ENCODE data around the gene RUVBL2.
"Not testable (repeated sequence)": the region's sequence is repeated elsewhere in the genome, so short reads cannot be mapped to it uniquely, and the experiment has no call there.

The RUVBL2 gene

DNA sequence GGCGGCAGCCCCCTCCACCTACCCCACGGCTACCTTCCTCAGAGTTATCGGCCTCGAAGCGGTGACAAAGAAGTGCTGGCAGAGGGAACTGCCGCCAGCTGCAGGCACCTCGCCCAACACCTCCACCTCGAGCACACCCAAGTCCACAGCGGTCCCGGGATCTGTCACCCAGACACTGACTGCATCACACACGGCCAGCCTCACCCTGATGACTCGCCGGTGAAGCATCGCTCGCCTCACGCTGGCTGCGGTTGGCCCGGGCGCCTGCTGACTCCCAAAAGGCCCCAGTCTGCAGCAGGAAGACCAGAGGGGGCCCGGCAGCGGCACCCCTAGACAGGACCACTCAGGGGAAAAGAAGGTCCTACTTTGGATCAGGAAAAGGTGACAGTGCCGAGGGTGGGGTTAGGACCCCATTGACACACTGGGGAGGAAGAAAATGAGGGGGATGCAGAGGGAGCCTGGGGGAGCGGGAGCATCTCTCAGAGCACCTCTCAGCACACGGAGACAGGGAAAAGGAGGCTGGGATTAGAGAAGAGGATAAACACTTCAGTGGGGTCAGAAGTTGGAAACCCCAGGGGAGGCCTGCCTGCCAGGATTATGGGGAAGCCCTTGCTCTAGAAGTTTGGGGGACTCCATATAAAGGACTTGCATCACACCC, 56.8 kb downstream of the RUVBL2 start:
- not testable (repeated sequence) for DNase-seq

- peak; percentile 35 for DNase-seq
Measured at GRCh38 chr19:49056101-49056901, 62.6 kb downstream of the RUVBL2 start.

DNA sequence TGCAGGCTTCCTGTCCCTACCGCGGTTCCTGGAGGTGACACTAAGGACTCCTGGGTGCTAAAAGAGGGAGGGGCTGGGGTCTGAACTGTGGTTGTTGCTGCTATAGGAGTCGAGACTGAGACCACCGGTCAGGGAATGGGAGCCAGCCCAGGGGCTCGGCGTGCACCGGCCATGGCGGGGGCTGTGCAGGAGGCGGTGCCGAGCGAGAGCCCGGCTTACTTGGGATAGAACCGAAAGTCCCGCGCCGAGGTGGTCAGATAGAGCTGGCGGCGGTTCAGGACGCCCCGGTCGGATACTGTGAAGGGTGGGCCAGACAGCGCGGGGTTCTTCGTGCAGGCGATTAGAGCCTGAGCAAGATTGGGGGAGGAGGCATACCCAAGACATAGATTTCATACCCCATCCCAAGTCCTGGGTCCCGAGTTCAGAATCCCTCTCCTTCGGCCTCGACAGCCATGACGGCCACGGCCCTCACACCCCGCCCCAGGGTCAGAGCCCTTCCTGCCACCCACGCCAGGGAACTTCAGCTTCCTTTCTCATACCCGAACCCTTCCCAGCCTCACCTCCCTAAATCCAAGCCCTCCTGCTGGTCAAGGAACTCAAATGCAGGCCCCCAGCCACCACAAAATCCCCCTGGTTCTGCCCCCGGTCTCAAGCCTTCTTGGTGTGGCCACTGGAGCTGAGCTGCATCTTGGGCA, 63.4 kb downstream of the RUVBL2 start:
- not testable (repeated sequence) for DNase-seq

DNA sequence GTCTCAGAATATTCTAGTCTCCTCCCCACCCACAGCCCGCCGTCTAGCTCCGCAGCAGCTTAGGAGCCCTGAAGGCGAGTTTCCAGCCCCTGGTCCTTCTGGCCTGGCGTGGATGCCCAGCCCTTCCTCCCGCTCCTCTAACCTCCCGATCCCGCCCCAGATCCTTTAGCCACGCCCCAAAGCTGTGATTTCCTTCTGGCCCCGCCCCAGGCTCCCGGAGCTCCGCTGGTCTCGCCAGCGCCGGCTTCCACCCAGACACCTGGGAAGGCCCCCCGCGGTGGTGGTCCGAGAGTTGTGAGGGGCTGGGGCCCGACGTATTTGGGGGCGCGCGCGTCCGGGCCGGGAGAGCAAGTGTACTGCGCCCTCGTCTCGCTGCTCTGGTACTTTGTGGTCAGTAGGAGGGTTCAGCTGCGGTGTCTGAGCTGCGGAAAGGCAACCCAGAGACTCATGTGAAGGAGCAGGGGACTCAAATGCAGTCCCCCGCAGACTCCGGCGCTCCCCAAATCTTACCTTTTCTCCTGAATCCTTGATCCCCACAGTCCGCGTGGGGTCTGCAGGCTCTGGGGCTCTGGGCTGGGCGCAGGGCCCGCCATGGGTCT, 64.0 kb downstream of the RUVBL2 start, which contains the start of gene CGB7:
TSS of gene CGB7 (minus strand) at position 114 of the 599 bp plus-strand sequence. CDS start 2,374 bp downstream, outside the sequence.
- DNase-seq, result peak; percentile 31

GRCh38 chr19:49058562-49058961, 64.9 kb downstream of the RUVBL2 start:
- DNase-seq, result peak; percentile 21

- no peak for DNase-seq
Measured at GRCh38 chr19:49059053-49059452, 65.4 kb downstream of the RUVBL2 start.

- DNase-seq, result no peak
Measured at GRCh38 chr19:49061000-49061399, 67.3 kb downstream of the RUVBL2 start.

DNA sequence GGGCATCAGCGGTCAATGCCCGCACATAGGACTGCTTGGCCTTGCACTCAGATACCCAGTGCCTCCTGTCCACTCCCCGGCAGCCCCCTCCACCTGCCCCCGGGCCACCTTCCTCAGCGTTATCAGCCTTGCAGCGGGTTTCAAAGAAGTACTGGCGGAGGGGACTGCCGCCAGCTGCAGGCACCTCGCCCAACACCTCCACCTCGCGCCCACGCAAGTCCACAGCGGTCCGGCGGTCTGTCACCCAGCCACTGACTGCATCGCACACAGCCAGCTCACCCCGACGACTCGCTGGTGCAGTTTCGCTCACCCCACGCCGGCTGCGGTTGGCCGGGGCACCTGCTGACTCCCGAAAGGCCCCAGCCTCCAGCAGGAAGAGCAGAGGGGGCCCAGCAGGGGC, 67.8 kb downstream of the RUVBL2 start:
- no peak for DNase-seq

DNA sequence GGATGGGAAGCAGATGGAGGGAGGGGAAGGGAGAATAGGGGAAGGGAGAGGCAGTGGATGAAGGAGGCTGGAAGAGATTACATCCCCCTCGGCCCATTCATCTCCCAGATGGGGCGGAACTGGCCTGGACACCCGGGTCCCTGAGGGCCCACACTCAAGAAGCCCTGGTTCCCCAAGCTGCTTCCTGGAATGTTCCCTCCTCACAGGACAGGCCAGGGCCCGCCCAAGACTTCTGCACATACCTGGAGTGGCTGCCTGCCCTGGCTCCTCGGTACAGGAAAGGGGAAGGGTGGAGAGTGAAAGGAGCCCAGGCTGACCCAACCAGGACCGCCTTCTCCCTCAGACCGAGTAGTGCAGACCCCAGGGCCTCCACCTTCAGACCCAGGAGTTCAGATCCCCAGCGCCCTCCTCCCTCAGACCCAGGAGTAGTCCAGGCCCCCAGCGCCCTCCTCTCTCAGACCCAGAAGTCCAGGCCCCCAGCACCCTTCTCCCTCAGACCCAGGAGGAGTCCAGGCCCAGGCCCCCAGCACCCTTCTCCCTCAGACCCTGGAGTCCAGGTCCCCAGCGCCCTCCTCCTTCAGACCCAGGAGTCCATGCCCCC, 70.4 kb downstream of the RUVBL2 start:
- DNase-seq, result no peak

DNA sequence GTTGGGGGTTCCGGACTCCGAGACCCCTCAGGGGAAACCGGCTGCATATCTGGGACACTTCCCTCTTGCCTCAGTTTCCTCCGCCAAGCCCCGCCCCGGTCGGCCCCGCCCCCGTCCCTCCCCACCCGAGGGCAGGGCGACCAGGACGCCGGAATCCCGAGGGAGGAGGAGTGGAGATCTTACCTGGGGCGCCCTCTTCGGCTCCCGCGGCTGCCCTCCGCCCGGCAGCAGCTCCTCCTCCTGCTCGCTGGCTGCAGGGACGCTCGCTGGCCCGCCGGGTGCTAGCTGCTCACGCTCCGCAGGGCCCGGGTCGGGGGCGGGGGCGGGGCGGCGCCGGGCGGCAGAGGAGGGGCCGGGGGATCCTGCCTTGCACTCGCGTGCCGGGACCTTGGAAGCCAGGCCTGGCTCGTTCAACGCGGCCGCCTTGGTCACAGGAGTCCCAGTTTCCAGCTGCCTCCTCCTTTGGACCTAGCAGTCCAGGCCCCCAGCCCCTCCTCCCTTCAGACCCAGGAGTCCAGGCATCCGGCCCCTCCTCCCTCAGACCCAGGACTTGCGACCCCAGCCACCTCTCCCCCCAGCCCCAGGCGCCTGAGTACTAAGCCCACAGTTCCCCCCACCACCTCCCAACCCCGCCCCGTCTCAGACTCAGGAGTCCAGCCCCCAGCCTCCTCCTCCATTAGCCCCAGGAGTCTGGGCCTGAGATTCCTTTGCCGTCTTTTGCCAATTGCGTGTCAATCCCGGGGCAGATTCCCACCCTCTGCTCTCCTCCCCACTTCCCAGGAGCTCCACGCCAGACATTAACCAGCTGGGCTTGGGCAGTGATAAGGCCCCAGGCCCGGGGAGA, 71.3 kb downstream of the RUVBL2 start, which contains the start of gene NTF4:
TSS of gene NTF4 (minus strand) at position 51 of the 844 bp plus-strand sequence. CDS start 2,821 bp downstream, outside the sequence.
- no peak for DNase-seq

Measured in CD4-positive, alpha-beta T cell treated with Interleukin-15 for 1 hour (primary cell).